ENCODE data around the gene LDAH. TPM values are rescaled to one million over a fixed set of nuclear protein-coding genes. Genes with fewer than 3 reads are reported as not detected.

Gene LDAH
- total and polyA plus RNA-seq, 10 of the 15 experiments (the other 5 are each of a cell fraction or from before 2014, with no cell fraction given), result 17.9 to 44.7 (median 30.0) TPM

DNA sequence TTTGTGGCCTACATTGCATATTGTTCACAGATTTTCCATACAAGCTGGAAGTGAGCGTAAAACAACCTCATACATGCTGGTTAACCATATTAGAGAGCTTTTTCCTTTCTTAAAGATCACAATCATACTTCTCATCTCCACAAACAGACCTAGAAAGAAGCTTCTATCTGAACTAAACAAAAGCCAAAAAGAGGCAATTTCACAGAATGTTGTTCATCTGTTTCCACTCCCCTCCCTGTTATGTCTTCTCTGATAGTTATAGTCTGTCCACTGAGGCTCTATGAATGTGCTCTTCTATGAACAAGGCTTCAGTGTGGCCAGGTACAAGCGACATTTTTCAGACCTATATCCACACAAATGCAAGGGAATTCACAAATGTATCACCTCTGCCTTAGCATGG, 63.4 kb downstream of the LDAH start:
- no peak for DNase-seq (ENCODE audit: low read depth, low spot score)
- ChIA-PET CTCF (interaction anchor here (0.6 to 2.8 kb wide), 6 partner anchors 9 to 651 kb away, joined by 3 to 14 read pairs (median 4); no protein-coding TSS in a partner anchor), POLR2A (interaction anchor here (1.6 kb wide), 1 partner anchor 12 kb away, joined by 3 read pairs; no protein-coding TSS in a partner anchor), SMC1A (ENCODE audit: uncharacterized antibody, unreplicated experiment) (interaction anchor here (0.6 to 4.9 kb wide), 6 partner anchors 12 to 75 kb away, joined by 3 to 25 read pairs (median 4); no protein-coding TSS in a partner anchor), RAD21 (ENCODE audit: unreplicated experiment) (interaction anchor here (1.1 to 1.2 kb wide), 2 partner anchors 15 to 98 kb away, joined by 3 to 6 read pairs; no protein-coding TSS in a partner anchor)
- H3K27ac ChIP-seq (ENCODE audit: control insufficient read depth, insufficient read depth), result no peak overlapping the region
- H3K36me3 ChIP-seq (ENCODE audit: control insufficient read depth in 2 of 2, insufficient read depth in 2 of 2, low read length in 1 of 2), result no peaks in the 10 kb centered on the region
- ATAC-seq, result no peak
- no peaks in the 10 kb centered on the region; the same call in 2 of the 3 replicates for H3K9me3 ChIP-seq (replicated peaks; ENCODE audit: control insufficient read depth, insufficient read depth, low read length)
- in situ Hi-C loops (cut with MboI), result no loop called here
- no peak overlapping the region for H3K4me3 ChIP-seq
- H3K4me1 ChIP-seq (ENCODE audit: control insufficient read depth, insufficient read depth, low read length), result no peaks in the 10 kb centered on the region
- no peaks in the 10 kb centered on the region for H3K79me2 ChIP-seq (ENCODE audit: control insufficient read depth, insufficient read depth, low read length)
- WGBS (ENCODE audit: insufficient coverage, insufficient replicate concordance, low lambda C conversion rate, missing lambda C conversion rate), result 94% methylated on average over 2 of the region's 2 CpGs
- no peaks in the 10 kb centered on the region for H4K20me1 ChIP-seq (ENCODE audit: control insufficient read depth, insufficient read depth)
- no peaks in the 10 kb centered on the region for H3K27me3 ChIP-seq (replicated peaks in 1 of 2; ENCODE audit: control insufficient read depth in 2 of 2, insufficient read depth in 2 of 2, low read length in 1 of 2)
- BruUV-seq (replicated peaks), result no TSS peak
- TF ChIP-seq, protein P1, sequence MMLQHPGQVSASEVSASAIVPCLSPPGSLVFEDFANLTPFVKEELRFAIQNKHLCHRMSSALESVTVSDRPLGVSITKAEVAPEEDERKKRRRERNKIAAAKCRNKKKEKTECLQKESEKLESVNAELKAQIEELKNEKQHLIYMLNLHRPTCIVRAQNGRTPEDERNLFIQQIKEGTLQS (IDR thresholded peaks at IDR 0.05; ENCODE audit: borderline replicate concordance, extremely low read depth, low read depth, low read length), result no peak
- no peak for TF ChIP-seq CHD4 (IDR thresholded peaks at IDR 0.05)
- no peak for TF ChIP-seq RBBP5 (conservative IDR thresholded peaks at IDR 0.05)
- TF ChIP-seq MYC (IDR thresholded peaks at IDR 0.05; ENCODE audit: insufficient read depth, insufficient read length, insufficient replicate concordance, low read length, severe bottlenecking), result no peak
- TF ChIP-seq POLR2AphosphoS5 (IDR thresholded peaks at IDR 0.05; ENCODE audit: low read length), result no peak
- TF ChIP-seq RFX5 (IDR thresholded peaks at IDR 0.05; ENCODE audit: low read depth, low read length), result no peak
- no peak for TF ChIP-seq NFXL1 (IDR thresholded peaks at IDR 0.05; ENCODE audit: borderline replicate concordance)
- TF ChIP-seq, protein P2, sequence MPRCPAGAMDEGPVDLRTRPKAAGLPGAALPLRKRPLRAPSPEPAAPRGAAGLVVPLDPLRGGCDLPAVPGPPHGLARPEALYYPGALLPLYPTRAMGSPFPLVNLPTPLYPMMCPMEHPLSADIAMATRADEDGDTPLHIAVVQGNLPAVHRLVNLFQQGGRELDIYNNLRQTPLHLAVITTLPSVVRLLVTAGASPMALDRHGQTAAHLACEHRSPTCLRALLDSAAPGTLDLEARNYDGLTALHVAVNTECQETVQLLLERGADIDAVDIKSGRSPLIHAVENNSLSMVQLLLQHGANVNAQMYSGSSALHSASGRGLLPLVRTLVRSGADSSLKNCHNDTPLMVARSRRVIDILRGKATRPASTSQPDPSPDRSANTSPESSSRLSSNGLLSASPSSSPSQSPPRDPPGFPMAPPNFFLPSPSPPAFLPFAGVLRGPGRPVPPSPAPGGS (IDR thresholded peaks at IDR 0.05; ENCODE audit: borderline replicate concordance, insufficient read depth, low read depth, low read length, poor library complexity, severe bottlenecking), result no peak
- TF ChIP-seq KAT2A (conservative IDR thresholded peaks at IDR 0.05; ENCODE audit: control insufficient read depth, low read depth, low read length), result no peak
- H2AFZ ChIP-seq (ENCODE audit: control insufficient read depth, low read depth, low read length), result no peak overlapping the region
- intact Hi-C loops (cut with micrococcal nuclease; ENCODE audit: unreplicated experiment), result no loop called here
- FAIRE-seq, result no peak
- no peak overlapping the region for H3K4me2 ChIP-seq (ENCODE audit: control insufficient read depth, insufficient read depth)
- H3K9ac ChIP-seq (ENCODE audit: control insufficient read depth, insufficient read depth, low read length), result no peak overlapping the region

Measured in GM12878 (cell line).